SH-SY5Y (cell line): Measurements from ENCODE around the gene CD244.

Experiments
- GATA2 ChIP-seq: IDR thresholded peaks from 2 replicates; pipeline ENCODE4 v1.6.1; 2011; ENCODE audit warnings: mild to moderate bottlenecking, low read depth, low read length
- GATA3 ChIP-seq: IDR thresholded peaks from 2 replicates; pipeline ENCODE4 v1.6.1; 2011; ENCODE audit warnings: low read depth, mild to moderate bottlenecking, low read length, moderate library complexity

Gene CD244

DNA sequence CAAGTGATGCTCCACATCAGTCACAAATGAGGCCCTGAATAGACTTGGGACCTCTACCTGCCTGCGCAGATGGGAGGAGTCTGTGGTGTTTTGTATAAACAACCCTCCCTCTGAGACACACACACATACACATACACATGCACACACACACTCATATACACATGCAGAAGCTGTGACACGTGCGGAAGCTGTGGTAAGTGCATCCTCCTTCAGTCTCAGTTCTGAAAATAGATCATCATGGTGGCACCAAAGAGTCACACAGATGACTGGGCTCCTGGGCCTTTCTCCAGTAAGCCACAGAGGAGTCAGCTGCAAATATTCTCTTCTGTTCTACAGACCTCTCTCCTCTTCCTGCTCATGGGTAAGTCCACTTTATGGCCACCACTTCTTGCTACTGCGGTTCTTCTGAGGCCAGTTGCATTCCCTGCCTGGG lies 66.7 kb downstream of the CD244 start, which contains the start of gene LY9:
Gene LY9 (plus strand): TSS at position 224 of the 433 bp plus-strand sequence. CDS start 14 bp downstream, at position 238.
- TF ChIP-seq GATA3 (no peak), GATA2 (no peak)

DNA sequence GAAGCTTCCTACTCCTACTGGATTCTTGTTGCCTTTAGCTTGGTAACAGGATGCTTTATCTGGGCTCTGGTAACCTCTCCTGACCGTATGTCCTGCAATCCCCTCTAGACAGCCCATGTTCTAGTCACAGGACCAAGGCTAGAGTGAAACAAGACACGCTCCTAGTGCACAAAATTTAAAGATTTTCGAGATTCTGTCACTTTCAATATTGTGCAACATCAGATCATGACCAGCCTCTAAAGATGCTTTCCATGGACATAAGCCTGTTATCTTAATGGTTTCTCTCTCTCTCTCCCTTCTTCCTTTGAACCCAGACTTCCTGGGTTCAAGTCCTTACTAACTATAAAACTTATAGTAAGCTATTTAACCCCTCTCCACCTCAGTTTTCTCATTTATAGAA lies 68.3 kb downstream of the CD244 start:
- TF ChIP-seq GATA3 (no peak), GATA2 (no peak)

- no peak for TF ChIP-seq GATA2
- no peak for TF ChIP-seq GATA3
Observed at GRCh38 chr1:160789702-160790611, 72.7 kb downstream of the CD244 start.

DNA sequence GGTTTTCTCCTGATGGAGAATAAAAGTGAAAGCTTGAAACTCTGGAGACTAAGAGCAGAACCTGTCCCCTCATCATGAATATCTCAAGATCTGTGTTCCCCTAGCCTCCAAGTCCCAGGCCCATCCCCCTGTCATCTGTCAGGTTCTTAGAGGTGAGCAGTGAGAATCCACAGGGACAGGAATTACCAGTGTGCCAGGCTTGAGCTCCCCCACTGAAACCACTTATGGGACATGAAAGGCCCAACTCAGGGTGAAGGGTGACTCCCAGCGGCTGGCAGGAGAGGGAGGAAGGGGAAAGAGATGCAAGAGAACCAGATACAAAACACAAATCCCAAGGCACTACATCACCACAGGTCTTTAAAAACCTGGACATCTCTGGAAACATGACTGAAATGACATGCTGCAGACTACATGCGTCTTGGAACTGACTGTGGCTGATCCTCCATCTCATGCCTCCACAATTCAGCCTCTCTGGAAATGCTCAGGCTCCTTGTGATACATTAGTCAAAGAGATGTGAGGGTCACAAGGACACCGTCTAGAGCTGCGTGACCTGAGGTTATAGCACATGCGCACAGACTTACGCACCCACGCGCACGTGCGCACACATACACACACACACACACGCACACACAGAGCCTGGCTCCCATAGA lies 73.5 kb downstream of the CD244 start:
- TF ChIP-seq GATA2 (no peak), GATA3 (no peak)

DNA sequence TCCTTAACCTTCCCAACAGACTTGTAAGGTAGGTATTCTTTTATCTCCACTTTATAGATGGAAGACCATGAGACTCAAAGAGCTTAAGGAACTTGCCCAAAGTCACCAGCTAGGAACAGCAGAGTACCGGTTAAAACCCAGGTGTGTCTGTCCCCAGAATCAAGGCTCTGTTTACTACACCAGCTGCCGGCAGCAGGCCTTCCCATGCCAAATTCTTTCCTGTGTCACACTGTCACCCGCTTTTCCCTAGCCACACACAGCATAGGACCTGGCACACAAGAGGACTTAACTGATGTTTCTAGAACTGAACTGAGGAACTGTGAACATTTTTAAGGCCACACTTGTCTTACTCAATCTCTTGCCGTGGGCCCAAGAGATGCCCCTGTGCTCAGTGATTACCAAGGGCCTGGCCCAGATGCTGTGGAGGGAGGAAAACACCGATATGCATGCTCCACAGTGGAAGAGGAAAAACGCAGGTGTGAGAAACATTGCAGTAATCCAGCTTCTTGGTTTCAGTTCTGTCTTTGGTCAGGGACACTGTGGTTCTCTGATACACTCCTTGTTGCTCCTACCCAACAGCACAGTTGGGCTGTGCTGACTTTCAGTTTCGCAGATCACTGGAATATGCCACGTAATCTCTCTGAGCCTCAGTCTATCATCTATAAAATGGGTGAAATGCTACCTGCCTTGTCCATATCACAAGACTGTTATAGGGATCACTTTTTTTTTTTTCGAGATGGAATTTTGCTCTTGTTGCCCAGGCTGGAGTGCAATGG lies 80.6 kb downstream of the CD244 start:
- TF ChIP-seq GATA3 (no peak), GATA2 (no peak)

DNA sequence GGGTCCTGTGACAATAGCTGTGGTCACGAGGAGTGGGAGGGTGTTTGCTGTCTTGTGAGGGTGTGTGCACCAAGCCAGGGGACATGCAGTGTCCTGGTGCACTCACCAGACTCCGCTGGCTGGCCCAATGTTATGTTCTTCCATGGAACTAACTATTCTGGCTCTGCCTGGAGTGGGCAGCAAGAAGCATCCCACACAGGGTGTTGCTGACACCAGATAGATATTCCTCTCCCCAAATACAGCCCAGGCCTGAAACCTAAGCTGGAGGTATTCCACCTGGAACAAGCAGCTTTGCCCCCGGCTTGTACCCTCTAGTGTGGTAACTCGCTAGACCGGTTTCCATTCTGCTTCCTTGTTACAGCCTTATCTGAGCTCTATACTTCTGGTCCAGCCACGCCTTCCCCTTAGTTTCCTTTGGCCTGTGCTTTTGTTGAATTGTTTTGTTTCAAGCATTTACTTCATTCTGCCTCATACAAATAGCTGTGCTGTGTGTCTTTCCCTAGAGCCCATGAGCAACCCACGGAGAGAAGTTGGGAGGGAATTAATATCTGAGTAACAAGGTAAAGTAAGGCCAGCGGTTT lies 81.4 kb downstream of the CD244 start:
- TF ChIP-seq GATA3: no peak
- no peak for TF ChIP-seq GATA2

DNA sequence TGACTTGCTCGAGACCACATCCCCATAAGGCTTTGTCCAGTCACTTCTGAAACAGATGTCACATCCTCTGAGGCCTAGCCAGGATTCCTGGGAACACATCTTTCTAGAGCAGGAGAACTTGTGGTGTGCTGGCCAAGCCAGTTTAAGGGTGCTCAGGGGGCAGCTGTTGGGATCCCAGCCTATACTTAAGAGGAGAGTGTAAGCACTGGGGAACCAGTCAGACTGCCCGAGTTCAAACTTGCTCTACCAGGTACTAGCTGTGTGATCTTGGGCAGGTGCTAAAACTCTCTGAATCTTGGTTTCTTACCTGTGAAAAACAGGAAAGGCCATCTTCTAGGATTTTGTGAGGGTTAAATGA lies 82.3 kb downstream of the CD244 start:
- TF ChIP-seq GATA2 (no peak), GATA3 (no peak)
